Bronchial epithelial cell (primary cell): Measurements from ENCODE around the gene TNRC6B. TPM values are rescaled to one million over a fixed set of nuclear protein-coding genes. Genes with fewer than 3 reads are reported as not detected.

Source experiments
- DNase-seq: peaks from one replicate; pipeline ENCODE4 v3.0.0-alpha.2; 2010; ENCODE audit warnings: low read depth
- FAIRE-seq: peaks from 2 replicates; lab custom pipeline; 2011; peaks lifted over from hg19 to GRCh38; lab: Jason Lieb, UNC
- H3K27me3 ChIP-seq: 2 replicates; pipeline ENCODE4 v1.5.1; 2011; ENCODE audit warnings: low read length; ENCODE audit not compliant: control insufficient read depth, insufficient read depth
- H3K36me3 ChIP-seq: 2 replicates; pipeline ENCODE4 v1.5.1; 2011; ENCODE audit warnings: low read length; ENCODE audit not compliant: control insufficient read depth, insufficient read depth
- H3K4me3 ChIP-seq: 2 replicates; pipeline ENCODE4 v1.5.1; 2011; ENCODE audit warnings: mild to moderate bottlenecking, low read depth, low read length, control low read depth
- total RNA-seq: library from RNA; depleted of rRNA; stranded (reverse); fragments of >200 nt; gene quantifications from 2 replicates; pipeline ENCODE4 v1.2.1, GENCODE V29; 2014
- TF ChIP-seq, protein P1 (sequence below): IDR thresholded peaks from 2 replicates; pipeline ENCODE4 v1.5.1; 2011; ENCODE audit warnings: mild to moderate bottlenecking, moderate library complexity, low read length, control low read depth, inconsistent platforms; ENCODE audit not compliant: insufficient read depth, severe bottlenecking

Gene TNRC6B
- total RNA-seq, 1 donor from 2014 or later: 8.4 TPM

- TF ChIP-seq, protein P1, sequence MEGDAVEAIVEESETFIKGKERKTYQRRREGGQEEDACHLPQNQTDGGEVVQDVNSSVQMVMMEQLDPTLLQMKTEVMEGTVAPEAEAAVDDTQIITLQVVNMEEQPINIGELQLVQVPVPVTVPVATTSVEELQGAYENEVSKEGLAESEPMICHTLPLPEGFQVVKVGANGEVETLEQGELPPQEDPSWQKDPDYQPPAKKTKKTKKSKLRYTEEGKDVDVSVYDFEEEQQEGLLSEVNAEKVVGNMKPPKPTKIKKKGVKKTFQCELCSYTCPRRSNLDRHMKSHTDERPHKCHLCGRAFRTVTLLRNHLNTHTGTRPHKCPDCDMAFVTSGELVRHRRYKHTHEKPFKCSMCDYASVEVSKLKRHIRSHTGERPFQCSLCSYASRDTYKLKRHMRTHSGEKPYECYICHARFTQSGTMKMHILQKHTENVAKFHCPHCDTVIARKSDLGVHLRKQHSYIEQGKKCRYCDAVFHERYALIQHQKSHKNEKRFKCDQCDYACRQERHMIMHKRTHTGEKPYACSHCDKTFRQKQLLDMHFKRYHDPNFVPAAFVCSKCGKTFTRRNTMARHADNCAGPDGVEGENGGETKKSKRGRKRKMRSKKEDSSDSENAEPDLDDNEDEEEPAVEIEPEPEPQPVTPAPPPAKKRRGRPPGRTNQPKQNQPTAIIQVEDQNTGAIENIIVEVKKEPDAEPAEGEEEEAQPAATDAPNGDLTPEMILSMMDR: no peak
- DNase-seq: peak; percentile 65
- FAIRE-seq: no peak
- H3K27me3 ChIP-seq: no peaks in the 10 kb centered on the region
- H3K36me3 ChIP-seq: peaks cover 6% of the 10 kb centered on the region
- H3K4me3 ChIP-seq: peak within 1 kb of the TSS; percentile 75
These were observed 168.7 kb downstream of the TNRC6B start, which contains the start of gene ADSL for GRCh38 chr22:40346185-40347118. Gene ADSL, plus strand, starts transcription at chr22:40346500. Its CDS starts 59 bp downstream, at chr22:40346559.

DNA sequence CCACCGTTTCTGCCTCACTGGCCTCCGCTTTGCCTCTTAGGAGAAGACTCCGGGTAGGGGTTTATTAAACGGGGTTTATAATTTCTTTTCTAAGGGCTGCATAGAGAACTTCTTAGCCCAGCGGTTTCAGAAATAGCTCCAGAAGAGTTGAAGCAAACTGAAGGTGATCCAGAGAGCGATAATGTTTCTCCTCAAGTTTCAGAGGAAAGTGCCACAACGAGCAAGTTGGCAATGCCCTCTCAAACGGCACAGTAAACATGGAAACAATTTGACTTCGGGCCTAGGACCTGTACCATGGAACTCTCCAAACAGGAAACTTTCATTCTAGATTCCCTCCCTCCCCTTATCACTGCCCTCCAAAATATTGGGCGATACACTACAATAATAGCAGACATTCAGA lies 169.6 kb downstream of the TNRC6B start:
- Histone ChIP-seq H3K36me3 (peaks cover 7% of the 10 kb centered on the region), H3K4me3 (peak overlapping the region; percentile 75), H3K27me3 (no peaks in the 10 kb centered on the region)
- DNase-seq: no peak
- TF ChIP-seq, protein P1: no peak
- no peak for FAIRE-seq

- H3K4me3 ChIP-seq: no peak overlapping the region
- FAIRE-seq: no peak
- H3K27me3 ChIP-seq: no peaks in the 10 kb centered on the region
- TF ChIP-seq, protein P1: peak; percentile 84
- peak; percentile 46 for DNase-seq
- peaks cover 12% of the 10 kb centered on the region for H3K36me3 ChIP-seq
These were observed 170.4 kb downstream of the TNRC6B start for GRCh38 chr22:40348025-40348658.

DNA sequence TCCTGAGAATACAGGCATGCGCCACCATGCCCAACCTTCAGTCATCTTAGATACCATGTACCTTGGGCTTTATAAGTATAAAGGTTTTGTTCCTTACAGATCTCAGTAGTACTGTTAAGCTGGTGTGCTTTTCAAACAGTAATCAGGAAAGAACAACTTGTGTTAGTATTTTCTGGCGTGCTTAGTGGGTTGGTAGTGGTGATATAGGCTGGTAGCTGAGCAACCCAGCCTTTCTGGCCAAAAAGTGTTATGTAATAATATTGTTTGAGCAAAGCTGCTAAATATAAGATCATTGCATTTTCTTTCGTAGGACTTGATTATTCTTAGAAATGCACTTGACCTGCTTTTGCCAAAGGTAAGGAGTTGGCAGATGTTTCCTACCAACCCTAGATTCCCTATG lies 175.0 kb downstream of the TNRC6B start:
- FAIRE-seq: no peak
- no peak for DNase-seq
- no peak overlapping the region for H3K4me3 ChIP-seq
- peaks cover 15% of the 10 kb centered on the region for H3K36me3 ChIP-seq
- H3K27me3 ChIP-seq: no peaks in the 10 kb centered on the region
- TF ChIP-seq, protein P1: no peak

DNA sequence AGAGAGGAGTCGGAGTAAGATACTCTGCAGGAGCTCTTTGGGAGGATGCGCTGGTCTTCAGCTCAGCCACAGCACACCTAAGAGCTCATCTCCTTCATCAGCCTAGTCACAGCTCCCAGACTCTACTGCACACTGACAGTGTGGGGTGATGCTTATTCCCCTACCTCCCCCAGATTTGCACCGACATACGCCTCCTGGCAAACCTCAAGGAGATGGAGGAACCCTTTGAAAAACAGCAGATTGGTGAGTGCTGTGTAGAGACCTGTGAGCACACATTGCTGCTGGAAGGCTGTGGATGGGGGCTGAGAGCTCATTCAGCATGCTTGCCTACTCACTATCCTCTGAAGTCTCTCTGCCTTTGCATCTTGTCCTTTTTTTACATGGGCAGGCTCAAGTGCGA lies 183.4 kb downstream of the TNRC6B start:
- no peak for FAIRE-seq
- H3K27me3 ChIP-seq: no peaks in the 10 kb centered on the region
- no peak overlapping the region for H3K4me3 ChIP-seq
- DNase-seq: no peak
- TF ChIP-seq, protein P1: no peak
- H3K36me3 ChIP-seq: peaks cover 43% of the 10 kb centered on the region
